GM12801 (cell line): Measurements from ENCODE around the gene SLC39A11.

Experiments used
- CTCF ChIP-seq: IDR thresholded peaks from one replicate; pipeline ENCODE4 v1.5.1; 2011; ENCODE audit warnings: control low read depth; ENCODE audit not compliant: insufficient read length; ENCODE audit errors: extremely low read depth

The SLC39A11 gene

GRCh38 chr17:72865954-72866353 is 226.5 kb downstream of the SLC39A11 start:
- TF ChIP-seq CTCF, result no peak

DNA sequence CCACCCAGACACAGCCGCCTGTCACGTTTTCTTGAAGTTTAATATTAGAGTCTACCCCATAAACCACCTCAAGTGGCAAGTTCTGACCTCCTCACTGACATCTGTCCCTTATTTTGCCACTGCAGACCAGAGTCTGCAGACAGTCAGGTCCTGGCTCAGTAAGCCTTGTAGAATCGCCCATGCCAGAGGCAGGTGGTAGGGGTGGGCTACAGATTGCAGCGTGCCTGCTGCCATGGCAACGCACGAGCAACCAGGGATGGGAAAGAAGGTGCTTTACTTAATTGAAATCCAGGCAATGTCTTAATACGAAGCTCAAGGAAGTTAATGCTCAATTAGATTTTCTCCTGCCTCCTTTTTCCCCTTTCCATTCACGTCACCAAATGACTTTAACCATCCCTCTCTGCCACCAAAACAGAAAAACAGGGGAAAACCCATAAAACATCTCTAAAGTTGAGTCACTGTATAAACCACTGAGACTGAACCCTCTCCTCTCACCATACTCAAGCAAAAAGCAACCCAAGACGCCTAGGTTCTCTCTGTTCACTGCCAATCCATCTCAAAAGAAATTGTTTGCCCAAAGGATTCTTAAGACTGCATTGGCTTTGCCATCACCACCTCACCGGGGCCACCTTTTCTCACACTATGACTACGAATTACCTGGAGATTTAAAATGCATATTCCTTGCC is 228.8 kb downstream of the SLC39A11 start:
- TF ChIP-seq CTCF, result no peak

GRCh38 chr17:72862276-72862999 is 230.1 kb downstream of the SLC39A11 start:
- TF ChIP-seq CTCF, result no peak

GRCh38 chr17:72861811-72862210 is 230.7 kb downstream of the SLC39A11 start:
- TF ChIP-seq CTCF, result no peak

GRCh38 chr17:72860778-72861177 is 231.7 kb downstream of the SLC39A11 start:
- no peak for TF ChIP-seq CTCF

DNA sequence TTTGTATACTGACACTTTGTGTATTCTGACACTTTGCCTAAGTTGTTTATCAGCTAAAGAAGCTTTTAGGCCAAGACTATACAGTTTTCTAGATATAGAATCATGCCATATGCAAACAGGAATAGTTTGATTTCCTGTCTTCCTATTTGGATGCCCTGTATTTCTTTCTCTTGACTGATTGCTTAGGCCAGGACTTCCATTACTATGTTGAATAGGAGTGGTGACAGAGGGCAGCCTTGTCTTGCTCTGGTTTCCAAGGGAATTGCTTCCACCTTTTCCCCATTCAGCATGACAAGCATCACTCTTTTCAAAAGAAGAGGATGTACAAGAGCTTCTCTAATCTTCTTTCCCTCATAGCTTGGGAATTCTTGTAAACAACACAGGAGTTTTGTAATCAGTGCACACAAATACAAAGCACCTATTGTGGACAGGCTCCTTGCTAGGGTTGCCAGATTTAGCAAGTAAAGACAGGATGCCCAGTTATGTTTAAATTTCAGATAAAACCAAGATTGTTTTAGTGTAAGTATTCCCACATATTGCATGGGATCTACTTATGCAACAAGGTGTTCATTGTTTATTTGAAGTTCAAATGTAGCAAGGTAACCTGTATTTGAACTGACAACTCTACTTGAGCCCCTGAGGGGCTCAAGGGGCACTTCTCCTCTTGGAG is 233.5 kb downstream of the SLC39A11 start:
- no peak for TF ChIP-seq CTCF
